Right lobe of liver (tissue), 6 donors: ENCODE data around the gene UHMK1. TPM values are rescaled to one million over a fixed set of nuclear protein-coding genes. Genes with fewer than 3 reads are reported as not detected.
A peak's percentile ranks its signal among the peaks of the same experiment; 100 is the strongest.

Source experiments
- ATAC-seq, 4 donors: fragments of 200-7000 bp; cut with Tn5 transposase; one replicate each; pipeline ENCODE4 v1.9.1; 2020; ENCODE audit warnings: mild to moderate bottlenecking in 4 of 4, moderate library complexity in 4 of 4
- DNase-seq, 3 donors: peaks; one replicate each; pipeline ENCODE4 v3.0.0-alpha.2; 2020
- H3K27ac ChIP-seq, 3 donors: fragments of 200-600 bp; one replicate each; pipeline ENCODE4 v1.8.0; 2022
- H3K27me3 ChIP-seq, 2 donors: fragments of 200-600 bp; one replicate each; pipeline ENCODE4 v1.8.0; 2022
- H3K36me3 ChIP-seq, 4 donors: fragments of 200-600 bp; sonication (generic) in 1 of 4; one replicate each; pipeline versions ENCODE4 v1.5.1 to v1.8.0; 2017 to 2022; ENCODE audit warnings: control low read depth in 1 of 4
- H3K4me1 ChIP-seq, 4 donors: fragments of 200-600 bp; sonication (generic) in 1 of 4; one replicate each; pipeline versions ENCODE4 v1.5.1 to v1.8.0; 2017 to 2022; ENCODE audit warnings: control low read depth in 1 of 4
- H3K4me3 ChIP-seq, 3 donors: fragments of 200-600 bp; one replicate each; pipeline ENCODE4 v1.8.0; 2022
- H3K9me3 ChIP-seq, 4 donors: fragments of 200-600 bp; sonication (generic) in 1 of 4; one replicate each; pipeline versions ENCODE4 v1.5.1 to v1.8.0; 2017 to 2022; ENCODE audit warnings: control low read depth in 1 of 4
- CTCF ChIP-seq, 4 donors: fragments of 200-600 bp in 3 of 4; fragments of 450-650 bp in 1 of 4; IDR thresholded peaks; one replicate each; pipeline versions ENCODE4 v1.5.1 to v1.8.0; 2016 to 2022; ENCODE audit warnings: antibody characterized with exemption in 4 of 4, mild to moderate bottlenecking in 2 of 4
- POLR2A ChIP-seq: fragments of 450-650 bp; IDR thresholded peaks from one replicate; pipeline ENCODE4 v1.6.1; 2017; ENCODE audit warnings: antibody characterized with exemption, mild to moderate bottlenecking
- WGBS: methylation state at CpG from one replicate; pipeline ENCODE4 v1.1.6; 2018; ENCODE audit warnings: low coverage, low lambda C conversion rate; ENCODE audit not compliant: insufficient coverage; ENCODE audit errors: missing lambda C conversion rate; 5-methylcytosine and 5-hydroxymethylcytosine counted together
- intact Hi-C, 2 donors: fragments of 100-400 bp; cut with DNase I; formaldehyde crosslinking; loops; one replicate each; pipeline versions ENCODE4 v1.11.2 to v1.14.1; 2022
- total RNA-seq, 6 experiments: library from RNA; depleted of rRNA in 2 of 6; stranded (reverse); fragments of >200 nt in 2 of 6; fragmentation: NEBNext Ultra II Directional in 3 of 6; extraction: Animal tissue kit (Norgen Biotek cat#: 25700) in 3 of 6; gene quantifications; one replicate each; pipeline versions ENCODE4 v1.1.0 to v1.2.4, GENCODE V29; 2016 to 2023
- donor health status: DM: no; HTN: yes; CAD: no.
- donor health status: DM: no; HTN: no; CAD: no.
- donor health status: DM: no; HTN: no; CAD: no.
- donor health status: DM: no; HTN: yes; CAD: no.
- donor health status: DM: no; HTN: yes; CAD: no.

Gene UHMK1
- total RNA-seq, 6 experiments from 2014 or later = 28.8 to 51.6 (median 38.4) TPM

- Histone ChIP-seq H3K27ac (peak overlapping the region; percentile 82 to 94 (median 89)), H3K9me3 (no peaks in the 10 kb centered on the region), H3K4me1 (peaks cover 0 to 16% (median 0%) of the 10 kb centered on the region in 4 donors), H3K4me3 (peak overlapping the region; percentile 87 to 96 (median 92)), H3K36me3 (peaks cover 0 to 24% (median 3%) of the 10 kb centered on the region in 4 donors), H3K27me3 (no peaks in the 10 kb centered on the region)
- no peak for ATAC-seq
- no peak for DNase-seq
- WGBS = 35% methylated on average over 12 of the region's 13 CpGs
- intact Hi-C loops = no loop called here
- TF ChIP-seq CTCF (IDR thresholded peaks at IDR 0.05) (no peak), POLR2A (no peak)
These were observed 405 bp upstream of the UHMK1 start for GRCh38 chr1:162497104-162497722.

GRCh38 chr1:162498496-162498810 is 835 bp downstream of the UHMK1 start:
- intact Hi-C loops = no loop called here
- Histone ChIP-seq H3K27ac (peak overlapping the region in 2 of 3 donors; percentile 89 to 94), H3K4me3 (peak overlapping the region; percentile 87 to 96 (median 92)), H3K36me3 (peaks cover 0 to 35% (median 5%) of the 10 kb centered on the region in 4 donors), H3K4me1 (peaks cover 0 to 16% (median 0%) of the 10 kb centered on the region in 4 donors), H3K9me3 (no peaks in the 10 kb centered on the region), H3K27me3 (no peaks in the 10 kb centered on the region)
- WGBS = under 1% methylated on average over 7 of the region's 7 CpGs
- no peak for TF ChIP-seq CTCF (IDR thresholded peaks at IDR 0.05)
- TF ChIP-seq POLR2A = no peak
- DNase-seq (no peak), ATAC-seq (peak in 2 of 4 donors; percentile 6 to 13)

- TF ChIP-seq CTCF (IDR thresholded peaks at IDR 0.05) (no peak), POLR2A (no peak)
- Histone ChIP-seq H3K27me3 (no peaks in the 10 kb centered on the region), H3K9me3 (no peaks in the 10 kb centered on the region), H3K27ac (no peak overlapping the region), H3K4me1 (peaks cover 0 to 16% (median 0%) of the 10 kb centered on the region in 4 donors), H3K36me3 (peaks cover 0 to 56% (median 15%) of the 10 kb centered on the region in 4 donors), H3K4me3 (no peak overlapping the region)
- ATAC-seq (no peak), DNase-seq (no peak)
- WGBS = 24% methylated on average over 2 of the region's 2 CpGs
- intact Hi-C loops = no loop called here
These were observed 3.2 kb downstream of the UHMK1 start for GRCh38 chr1:162500805-162501204.

GRCh38 chr1:162502077-162502476 is 4.5 kb downstream of the UHMK1 start:
- ATAC-seq (no peak), DNase-seq (no peak)
- Histone ChIP-seq H3K4me1 (peaks cover 0 to 16% (median 0%) of the 10 kb centered on the region in 4 donors), H3K27ac (no peak overlapping the region), H3K27me3 (no peaks in the 10 kb centered on the region), H3K9me3 (no peaks in the 10 kb centered on the region), H3K4me3 (no peak overlapping the region), H3K36me3 (peaks cover 0 to 65% (median 15%) of the 10 kb centered on the region in 4 donors)
- no peak for TF ChIP-seq CTCF (IDR thresholded peaks at IDR 0.05)
- TF ChIP-seq POLR2A = no peak
- intact Hi-C loops = no loop called here
